CD4-positive, alpha-beta T cell treated with Interleukin-17A for 4 hours (primary cell): ENCODE measurements around the gene BRD3OS.
A peak's percentile ranks its signal among the peaks of the same experiment; 100 is the strongest.
"Not testable (repeated sequence)": the region's sequence is repeated elsewhere in the genome, so short reads cannot be mapped to it uniquely, and the experiment has no call there.

Source experiments
- DNase-seq: peaks from one replicate; pipeline ENCODE4 v3.0.0-alpha.2; 2020; ENCODE audit warnings: mixed read lengths

The BRD3OS gene

GRCh38 chr9:134024828-134025605 is at the start of gene BRD3OS:
TSS of gene BRD3OS (plus strand) at chr9:134025481. CDS start at chr9:134026748, 1,267 bp downstream.
- DNase-seq: peak; percentile 97

- DNase-seq: no peak
Measured at GRCh38 chr9:133975511-133975910, 49.8 kb upstream of the BRD3OS start.

GRCh38 chr9:133976191-133976861 is 49.0 kb upstream of the BRD3OS start:
- DNase-seq: no peak

GRCh38 chr9:133976887-133977286 is 48.4 kb upstream of the BRD3OS start:
- no peak for DNase-seq

GRCh38 chr9:133977421-133978201 is 47.7 kb upstream of the BRD3OS start:
- no peak for DNase-seq

- DNase-seq: no peak
Measured at GRCh38 chr9:133978226-133978898, 46.9 kb upstream of the BRD3OS start.

GRCh38 chr9:133978899-133979272 is 46.4 kb upstream of the BRD3OS start:
- no peak for DNase-seq

GRCh38 chr9:133979273-133979920 is 45.9 kb upstream of the BRD3OS start:
- DNase-seq: no peak

- no peak for DNase-seq
Measured at GRCh38 chr9:133979921-133980863, 45.1 kb upstream of the BRD3OS start.

- DNase-seq: no peak
Measured at GRCh38 chr9:133980864-133981588, 44.3 kb upstream of the BRD3OS start.

GRCh38 chr9:133981589-133981957 is 43.7 kb upstream of the BRD3OS start:
- DNase-seq: no peak

- DNase-seq: no peak
Measured at GRCh38 chr9:133981958-133982681, 43.2 kb upstream of the BRD3OS start.

- no peak for DNase-seq
Measured at GRCh38 chr9:133982971-133983720, 42.1 kb upstream of the BRD3OS start.

- no peak for DNase-seq
Measured at GRCh38 chr9:133986061-133986460, 39.2 kb upstream of the BRD3OS start.

- no peak for DNase-seq
Measured at GRCh38 chr9:133986774-133987445, 38.4 kb upstream of the BRD3OS start.

- no peak for DNase-seq
Measured at GRCh38 chr9:133987446-133987788, 37.9 kb upstream of the BRD3OS start.

- DNase-seq: no peak
Measured at GRCh38 chr9:133987946-133988665, 37.2 kb upstream of the BRD3OS start.

- not testable (repeated sequence) for DNase-seq
Measured at GRCh38 chr9:133988771-133989170, 36.5 kb upstream of the BRD3OS start.
